Prostate gland (tissue), 2 donors: Measurements from ENCODE around the gene ZNF516.

ENCODE experiments used
- POLR2A ChIP-seq: fragments of 450-650 bp; IDR thresholded peaks from one replicate; pipeline ENCODE4 v1.6.1; 2016; ENCODE audit warnings: antibody characterized with exemption, mild to moderate bottlenecking
- TF ChIP-seq, protein P1 (sequence below), 4 experiments: fragments of 200-600 bp in 2 of 4; fragments of 450-650 bp in 2 of 4; sonication (generic) in 2 of 4; IDR thresholded peaks; 1 replicate in 3 of 4; 2 replicates in 1 of 4; pipeline ENCODE4 v1.5.1; 2016 to 2019; ENCODE audit warnings: antibody characterized with exemption in 4 of 4, mild to moderate bottlenecking in 2 of 4, moderate library complexity in 2 of 4

DNA sequence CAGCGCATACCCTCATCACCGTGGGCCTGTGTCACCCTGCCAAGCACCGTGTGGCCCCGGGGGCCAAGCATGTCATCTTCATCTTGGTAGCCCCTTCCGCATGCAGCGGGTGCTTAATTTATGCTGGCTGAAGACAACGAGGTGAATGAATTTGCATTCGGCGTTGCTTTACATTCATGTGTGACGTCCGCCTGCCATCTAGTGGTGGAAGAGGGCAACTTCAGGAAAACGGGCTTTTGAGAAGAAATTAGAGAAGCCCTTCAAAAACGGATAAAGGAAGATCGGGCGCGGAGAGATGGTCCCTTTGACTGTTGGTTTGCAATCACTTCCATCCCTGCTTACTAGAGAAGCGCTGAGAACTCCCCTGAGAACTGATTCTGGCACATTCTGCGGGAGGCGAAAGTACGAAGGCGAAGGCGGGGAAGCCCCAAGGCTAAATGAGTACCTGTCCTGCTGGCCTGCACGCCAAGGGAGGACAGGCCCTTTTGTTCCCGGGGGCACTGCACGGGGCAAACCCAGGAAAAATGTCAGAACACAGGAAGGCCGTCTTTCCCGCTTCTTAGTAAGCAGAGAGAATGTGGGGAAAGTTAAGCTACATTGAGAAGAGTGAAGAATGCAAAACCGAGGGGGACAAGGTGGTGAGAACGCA is 145.9 kb downstream of the ZNF516 start:
- TF ChIP-seq POLR2A = no peak
- TF ChIP-seq, protein P1, sequence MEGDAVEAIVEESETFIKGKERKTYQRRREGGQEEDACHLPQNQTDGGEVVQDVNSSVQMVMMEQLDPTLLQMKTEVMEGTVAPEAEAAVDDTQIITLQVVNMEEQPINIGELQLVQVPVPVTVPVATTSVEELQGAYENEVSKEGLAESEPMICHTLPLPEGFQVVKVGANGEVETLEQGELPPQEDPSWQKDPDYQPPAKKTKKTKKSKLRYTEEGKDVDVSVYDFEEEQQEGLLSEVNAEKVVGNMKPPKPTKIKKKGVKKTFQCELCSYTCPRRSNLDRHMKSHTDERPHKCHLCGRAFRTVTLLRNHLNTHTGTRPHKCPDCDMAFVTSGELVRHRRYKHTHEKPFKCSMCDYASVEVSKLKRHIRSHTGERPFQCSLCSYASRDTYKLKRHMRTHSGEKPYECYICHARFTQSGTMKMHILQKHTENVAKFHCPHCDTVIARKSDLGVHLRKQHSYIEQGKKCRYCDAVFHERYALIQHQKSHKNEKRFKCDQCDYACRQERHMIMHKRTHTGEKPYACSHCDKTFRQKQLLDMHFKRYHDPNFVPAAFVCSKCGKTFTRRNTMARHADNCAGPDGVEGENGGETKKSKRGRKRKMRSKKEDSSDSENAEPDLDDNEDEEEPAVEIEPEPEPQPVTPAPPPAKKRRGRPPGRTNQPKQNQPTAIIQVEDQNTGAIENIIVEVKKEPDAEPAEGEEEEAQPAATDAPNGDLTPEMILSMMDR (IDR thresholded peaks at IDR 0.05) = peak; percentile 84 to 86 (median 86)
